ENCODE data around the gene TOP1.

TOP1 gene

GRCh38 chr20:41038149-41038877, 9.7 kb downstream of the TOP1 start:
- DNase-seq, result no peak

- no peak for DNase-seq
Observed at GRCh38 chr20:41038878-41039404, 10.3 kb downstream of the TOP1 start.

GRCh38 chr20:41040855-41041254, 12.2 kb downstream of the TOP1 start:
- DNase-seq, result no peak

- DNase-seq, result no peak
Observed at GRCh38 chr20:41041693-41042092, 13.1 kb downstream of the TOP1 start.

GRCh38 chr20:41044409-41045062, 15.9 kb downstream of the TOP1 start:
- DNase-seq, result no peak

- peak; percentile 34 for DNase-seq
Observed at GRCh38 chr20:41045671-41046070, 17.0 kb downstream of the TOP1 start.

- DNase-seq, result no peak
Observed at GRCh38 chr20:41046716-41047115, 18.1 kb downstream of the TOP1 start.

GRCh38 chr20:41047279-41047974, 18.8 kb downstream of the TOP1 start:
- DNase-seq, result no peak

GRCh38 chr20:41047975-41048305, 19.3 kb downstream of the TOP1 start:
- peak; percentile 54 for DNase-seq

GRCh38 chr20:41048461-41049301, 20.1 kb downstream of the TOP1 start:
- DNase-seq, result peak; percentile 77

GRCh38 chr20:41049451-41049850, 20.8 kb downstream of the TOP1 start:
- DNase-seq, result no peak

- peak; percentile 94 for DNase-seq
Observed at GRCh38 chr20:41050361-41051008, 21.9 kb downstream of the TOP1 start.

GRCh38 chr20:41051009-41051825, 22.6 kb downstream of the TOP1 start:
- DNase-seq, result peak; percentile 55

- no peak for DNase-seq
Observed at GRCh38 chr20:41052742-41053419, 24.3 kb downstream of the TOP1 start.

- DNase-seq, result no peak
Observed at GRCh38 chr20:41054070-41054846, 25.6 kb downstream of the TOP1 start.

GRCh38 chr20:41054847-41055230, 26.2 kb downstream of the TOP1 start:
- no peak for DNase-seq

GRCh38 chr20:41055679-41056078, 27.1 kb downstream of the TOP1 start:
- peak; percentile 78 for DNase-seq

GRCh38 chr20:41057999-41058673, 29.5 kb downstream of the TOP1 start:
- peak; percentile 35 for DNase-seq
